Adipocyte (in vitro differentiated cells): ENCODE data around the gene MACROD2.
A peak's percentile ranks its signal among the peaks of the same experiment; 100 is the strongest.
"Not testable (repeated sequence)": the region's sequence is repeated elsewhere in the genome, so short reads cannot be mapped to it uniquely, and the experiment has no call there.

Experiments used
- DNase-seq: peaks from one replicate; pipeline ENCODE4 v3.0.0-alpha.2; 2015; ENCODE audit warnings: low read depth
- H3K27me3 ChIP-seq: replicated peaks from 2 replicates; pipeline ENCODE4 v1.7.0; 2013; ENCODE audit warnings: mild to moderate bottlenecking, low read length, moderate library complexity; ENCODE audit not compliant: control insufficient read depth, insufficient read depth
- H3K36me3 ChIP-seq: 2 replicates; pipeline ENCODE4 v1.7.0; 2013; ENCODE audit warnings: low read length, mild to moderate bottlenecking, moderate library complexity; ENCODE audit not compliant: control insufficient read depth, insufficient read depth, severe bottlenecking
- H3K4me1 ChIP-seq: 2 replicates; pipeline ENCODE4 v1.7.0; 2013; ENCODE audit warnings: mild to moderate bottlenecking, low read length, moderate library complexity; ENCODE audit not compliant: control insufficient read depth, insufficient read depth
- H3K4me3 ChIP-seq: 2 replicates; pipeline ENCODE4 v1.7.0; 2013; ENCODE audit warnings: mild to moderate bottlenecking, low read length, moderate library complexity
- H3K9ac ChIP-seq: 2 replicates; pipeline ENCODE4 v1.7.0; 2013; ENCODE audit warnings: mild to moderate bottlenecking, low read length, moderate library complexity
- H3K9me3 ChIP-seq: 2 replicates; pipeline ENCODE4 v1.7.0; 2013; ENCODE audit warnings: mild to moderate bottlenecking, low read length, moderate library complexity; ENCODE audit not compliant: control insufficient read depth

The MACROD2 gene

GRCh38 chr20:15140286-15140685 lies 1145.0 kb downstream of the MACROD2 start:
- Histone ChIP-seq H3K36me3 (no peaks in the 10 kb centered on the region), H3K9ac (no peak overlapping the region), H3K27me3 (no peaks in the 10 kb centered on the region), H3K4me1 (no peaks in the 10 kb centered on the region), H3K4me3 (no peak overlapping the region), H3K9me3 (no peaks in the 10 kb centered on the region)
- no peak for DNase-seq

DNA sequence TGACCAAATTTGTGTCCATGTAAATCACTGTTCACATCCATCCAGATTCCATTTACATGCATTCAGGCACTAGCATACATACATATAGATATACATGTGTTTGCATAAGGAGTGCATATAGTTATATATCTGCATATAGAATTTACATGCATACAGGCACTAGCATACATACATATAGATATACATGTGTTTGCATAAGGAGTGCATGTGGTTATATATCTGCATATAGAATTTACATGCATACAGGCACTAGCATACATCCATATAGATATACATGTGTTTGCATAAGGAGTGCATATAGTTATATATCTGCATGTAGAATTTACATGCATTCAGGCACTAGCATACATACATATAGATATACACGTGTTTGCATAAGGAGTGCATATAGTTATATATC lies 1145.6 kb downstream of the MACROD2 start:
- not testable (repeated sequence) for H3K4me1 ChIP-seq, H3K9me3 ChIP-seq, H3K9ac ChIP-seq, H3K36me3 ChIP-seq, H3K27me3 ChIP-seq, H3K4me3 ChIP-seq, DNase-seq

DNA sequence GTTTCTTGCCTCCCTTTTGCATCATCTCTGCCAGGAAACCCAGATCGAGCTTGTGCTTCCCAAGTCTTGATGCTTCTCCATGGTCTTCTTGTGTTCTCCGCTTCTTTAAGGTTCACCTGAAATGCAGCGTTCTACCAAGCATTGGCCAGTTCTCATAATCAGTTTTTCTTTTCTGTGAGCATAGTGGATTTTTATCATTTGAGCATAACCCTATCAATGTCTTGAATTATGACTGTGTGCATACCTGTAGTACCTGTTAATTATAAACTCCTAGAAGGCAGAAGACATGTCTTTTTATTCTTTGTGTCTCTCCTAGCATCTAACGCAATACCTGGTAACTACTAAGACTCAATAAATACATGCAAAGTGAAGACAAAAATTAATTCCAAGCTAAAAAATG lies 1146.5 kb downstream of the MACROD2 start:
- no peaks in the 10 kb centered on the region for H3K9me3 ChIP-seq
- H3K4me3 ChIP-seq = no peak overlapping the region
- H3K4me1 ChIP-seq = no peaks in the 10 kb centered on the region
- no peak overlapping the region for H3K9ac ChIP-seq
- DNase-seq = no peak
- no peaks in the 10 kb centered on the region for H3K27me3 ChIP-seq
- no peaks in the 10 kb centered on the region for H3K36me3 ChIP-seq

DNA sequence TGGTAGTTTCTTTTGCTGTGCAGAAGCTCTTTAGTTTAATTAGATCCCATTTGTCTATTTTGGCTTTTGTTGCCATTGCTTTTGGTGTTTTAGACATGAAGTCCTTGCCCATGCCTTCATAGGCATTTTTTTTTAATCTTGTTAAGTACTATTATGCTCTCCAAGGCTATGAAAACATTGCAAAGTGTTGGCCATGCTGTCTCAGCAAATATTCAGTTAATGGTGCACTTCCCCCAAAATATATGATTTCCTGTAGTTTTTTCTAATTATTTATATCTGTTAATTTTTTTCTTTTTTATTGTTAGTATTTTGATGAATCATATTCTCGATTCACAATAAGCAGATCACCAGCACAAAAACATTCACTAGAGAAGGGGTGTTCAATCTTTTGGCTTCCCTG lies 1148.2 kb downstream of the MACROD2 start:
- Histone ChIP-seq H3K4me3 (no peak overlapping the region), H3K9ac (no peak overlapping the region), H3K4me1 (no peaks in the 10 kb centered on the region), H3K36me3 (no peaks in the 10 kb centered on the region), H3K27me3 (no peaks in the 10 kb centered on the region), H3K9me3 (no peaks in the 10 kb centered on the region)
- no peak for DNase-seq

GRCh38 chr20:15144916-15145315 lies 1149.6 kb downstream of the MACROD2 start:
- no peak for DNase-seq
- Histone ChIP-seq H3K36me3 (no peaks in the 10 kb centered on the region), H3K27me3 (no peaks in the 10 kb centered on the region), H3K4me1 (no peaks in the 10 kb centered on the region), H3K9ac (no peak overlapping the region), H3K4me3 (no peak overlapping the region), H3K9me3 (no peaks in the 10 kb centered on the region)

GRCh38 chr20:15146948-15147347 lies 1151.6 kb downstream of the MACROD2 start:
- H3K4me3 ChIP-seq = no peak overlapping the region
- H3K36me3 ChIP-seq = no peaks in the 10 kb centered on the region
- H3K27me3 ChIP-seq = no peaks in the 10 kb centered on the region
- no peak overlapping the region for H3K9ac ChIP-seq
- H3K9me3 ChIP-seq = no peaks in the 10 kb centered on the region
- no peak for DNase-seq
- no peaks in the 10 kb centered on the region for H3K4me1 ChIP-seq

DNA sequence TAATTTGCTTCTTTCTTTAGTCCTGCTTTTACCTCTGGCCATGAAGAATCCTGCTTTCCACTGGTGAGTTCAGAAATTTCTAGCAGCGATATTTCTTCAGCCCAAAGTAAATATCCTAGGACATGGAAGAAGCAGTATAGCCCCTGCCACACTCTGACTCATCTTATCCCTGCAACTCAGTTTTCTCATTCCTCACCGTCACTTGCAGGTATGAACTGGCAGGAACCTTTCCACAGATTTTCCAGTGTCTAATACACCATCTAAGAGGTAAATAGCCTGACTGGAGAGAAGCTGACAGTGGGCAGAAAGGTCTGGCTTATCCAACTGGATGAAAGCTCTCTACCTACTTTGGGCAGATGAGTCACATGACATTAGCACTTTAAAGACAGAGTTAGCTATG lies 1158.8 kb downstream of the MACROD2 start:
- Histone ChIP-seq H3K36me3 (no peaks in the 10 kb centered on the region), H3K9ac (no peak overlapping the region), H3K4me1 (no peaks in the 10 kb centered on the region), H3K27me3 (no peaks in the 10 kb centered on the region), H3K4me3 (no peak overlapping the region), H3K9me3 (no peaks in the 10 kb centered on the region)
- DNase-seq = no peak

DNA sequence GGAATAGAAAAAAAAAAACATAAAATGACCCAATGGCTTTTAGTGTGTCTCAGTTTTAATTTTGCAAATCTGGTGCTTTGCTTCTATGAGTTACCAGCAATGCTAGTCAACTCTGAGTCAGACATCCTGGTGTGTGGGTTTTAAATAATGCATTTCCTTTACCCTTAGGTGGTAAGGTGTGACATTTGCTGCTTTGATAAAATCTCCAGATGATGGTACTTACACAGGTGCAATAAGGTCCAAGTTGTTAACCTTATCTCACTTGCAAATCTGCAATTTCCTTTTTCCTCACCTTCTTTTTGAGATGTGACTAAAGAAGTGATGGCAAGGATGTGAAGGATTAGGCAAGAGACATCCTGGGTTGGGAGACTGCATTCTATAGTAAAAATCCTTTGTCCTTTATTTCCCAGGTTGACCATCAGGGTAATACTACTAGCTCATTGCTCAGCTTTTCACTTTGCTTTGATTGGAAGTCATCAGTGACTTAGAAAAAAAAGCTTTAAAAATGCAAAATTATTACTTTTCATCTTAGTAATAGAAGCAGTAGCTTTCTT lies 1160.6 kb downstream of the MACROD2 start:
- Histone ChIP-seq H3K4me3 (no peak overlapping the region), H3K9me3 (no peaks in the 10 kb centered on the region), H3K9ac (no peak overlapping the region), H3K4me1 (no peaks in the 10 kb centered on the region), H3K27me3 (no peaks in the 10 kb centered on the region), H3K36me3 (no peaks in the 10 kb centered on the region)
- no peak for DNase-seq

DNA sequence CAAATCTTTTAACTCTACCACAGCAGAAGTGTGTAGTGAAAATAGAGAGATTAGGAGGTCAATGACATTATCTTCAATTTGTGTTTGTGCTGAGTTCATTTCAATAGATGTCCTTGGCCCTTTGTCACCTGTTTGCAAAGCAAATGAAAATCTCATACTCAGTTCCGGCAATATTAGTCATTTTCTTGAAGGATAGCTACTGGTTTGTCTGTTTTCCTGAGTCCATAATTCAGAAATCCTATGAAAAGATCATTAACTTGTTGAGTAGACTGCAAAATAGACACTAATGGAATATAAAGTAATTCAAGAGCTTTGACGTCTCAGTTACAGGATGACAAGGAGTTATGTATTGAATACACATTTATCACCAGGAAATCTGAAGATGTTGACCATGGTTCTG lies 1163.2 kb downstream of the MACROD2 start:
- H3K36me3 ChIP-seq = no peaks in the 10 kb centered on the region
- H3K9me3 ChIP-seq = no peaks in the 10 kb centered on the region
- H3K27me3 ChIP-seq = no peaks in the 10 kb centered on the region
- H3K9ac ChIP-seq = no peak overlapping the region
- DNase-seq = no peak
- H3K4me1 ChIP-seq = no peaks in the 10 kb centered on the region
- no peak overlapping the region for H3K4me3 ChIP-seq

DNA sequence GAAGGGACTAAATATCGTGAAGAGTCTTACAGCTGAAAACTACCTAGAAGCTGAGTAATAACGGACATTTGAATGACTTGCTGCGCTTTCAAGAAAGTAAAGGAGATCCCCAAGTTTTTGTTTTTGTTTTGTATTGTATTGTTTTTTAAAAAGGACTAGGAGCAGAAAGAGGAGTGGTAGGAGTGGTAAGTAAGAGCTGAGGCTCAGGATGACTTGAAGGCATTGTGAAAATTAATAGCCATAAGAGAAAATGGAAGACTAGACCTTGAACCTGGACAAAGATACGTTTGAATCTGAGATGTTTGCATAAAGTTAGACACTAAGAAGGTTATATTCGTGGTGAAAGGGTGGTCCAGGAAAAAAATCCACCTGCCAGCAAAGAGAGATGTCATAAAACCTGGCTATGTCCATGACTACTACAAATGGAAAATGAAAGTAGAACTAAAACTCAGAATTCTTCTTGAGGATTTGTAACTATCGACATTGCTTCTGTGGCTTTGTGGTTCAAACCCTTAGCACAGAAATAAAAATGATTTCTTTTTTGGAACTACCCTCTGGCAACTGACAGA lies 1166.8 kb downstream of the MACROD2 start:
- no peaks in the 10 kb centered on the region for H3K36me3 ChIP-seq
- H3K9ac ChIP-seq = no peak overlapping the region
- no peaks in the 10 kb centered on the region for H3K4me1 ChIP-seq
- H3K4me3 ChIP-seq = peak overlapping the region; percentile 68
- no peaks in the 10 kb centered on the region for H3K27me3 ChIP-seq
- no peaks in the 10 kb centered on the region for H3K9me3 ChIP-seq
- DNase-seq = no peak

DNA sequence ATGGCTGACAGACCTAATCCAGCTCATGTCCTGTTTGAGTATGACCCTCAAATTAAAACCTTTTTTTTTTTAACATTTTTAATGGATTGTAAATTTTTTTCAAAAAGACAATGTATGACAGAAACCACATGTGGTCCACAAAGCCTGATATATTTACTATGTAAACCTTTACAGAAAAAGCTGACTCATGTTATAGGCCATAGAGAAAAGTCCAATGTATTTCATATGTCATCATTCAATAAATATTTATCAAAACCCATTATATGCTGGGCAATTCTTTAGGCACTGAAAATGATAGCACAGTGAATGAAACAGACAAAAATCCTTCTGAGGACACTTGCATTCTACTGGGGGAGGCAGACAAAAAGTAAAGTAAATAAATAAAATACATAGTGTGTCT lies 1168.3 kb downstream of the MACROD2 start:
- no peaks in the 10 kb centered on the region for H3K27me3 ChIP-seq
- no peaks in the 10 kb centered on the region for H3K9me3 ChIP-seq
- H3K4me1 ChIP-seq = no peaks in the 10 kb centered on the region
- H3K4me3 ChIP-seq = no peak overlapping the region
- no peak overlapping the region for H3K9ac ChIP-seq
- H3K36me3 ChIP-seq = no peaks in the 10 kb centered on the region
- DNase-seq = no peak

- Histone ChIP-seq H3K9ac (no peak overlapping the region), H3K27me3 (no peaks in the 10 kb centered on the region), H3K4me3 (no peak overlapping the region), H3K36me3 (no peaks in the 10 kb centered on the region), H3K4me1 (no peaks in the 10 kb centered on the region), H3K9me3 (no peaks in the 10 kb centered on the region)
- DNase-seq = no peak
Observed at GRCh38 chr20:15164726-15165125, 1169.4 kb downstream of the MACROD2 start.
